Activated T-cell treated with anti-CD3 and anti-CD28 coated beads, Interleukin-2, amount 50 U/mL, for 72 hours (primary cell): Measurements from ENCODE around the gene LDHD. TPM values are rescaled to one million over a fixed set of nuclear protein-coding genes. Genes with fewer than 3 reads are reported as not detected.
A peak's percentile ranks its signal among the peaks of the same experiment; 100 is the strongest.

ENCODE experiments used
- ATAC-seq, 2 donors: fragments of 150-1000 bp; cut with Tn5 transposase; replicated peaks in 1 of 2; 2 replicates each; pipeline ENCODE4 v1.10.0; 2021; ENCODE audit warnings: moderate library complexity in 2 of 2, mild to moderate bottlenecking in 1 of 2
- DNase-seq, 2 donors: peaks; one replicate each; pipeline ENCODE4 v3.0.0; 2021 to 2022; ENCODE audit warnings: mixed read lengths in 1 of 2
- H3K27ac Mint-ChIP-seq: one replicate; pipeline ENCODE4 v1.8.0; 2022; ENCODE audit warnings: mild to moderate bottlenecking, moderate library complexity, mixed read lengths
- H3K27me3 Mint-ChIP-seq: one replicate; pipeline ENCODE4 v1.8.0; 2022; ENCODE audit warnings: low read depth, mixed read lengths
- H3K36me3 Mint-ChIP-seq, 2 donors: one replicate each; pipeline ENCODE4 v1.8.0; 2022; ENCODE audit warnings: mixed read lengths in 2 of 2, mild to moderate bottlenecking in 1 of 2; ENCODE audit not compliant: insufficient read depth in 2 of 2
- H3K4me1 Mint-ChIP-seq: one replicate; pipeline ENCODE4 v1.8.0; 2022; ENCODE audit warnings: low read depth, mixed read lengths
- H3K4me3 Mint-ChIP-seq, 2 donors: one replicate each; pipeline ENCODE4 v1.8.0; 2022; ENCODE audit warnings: mild to moderate bottlenecking in 2 of 2, mixed read lengths in 2 of 2, moderate library complexity in 2 of 2
- H3K9me3 Mint-ChIP-seq, 2 donors: one replicate each; pipeline ENCODE4 v1.8.0; 2022; ENCODE audit warnings: mixed read lengths in 2 of 2
- total RNA-seq, 2 donors: library from RNA; stranded (reverse); gene quantifications; one replicate each; pipeline ENCODE4 v1.2.3, GENCODE V29; 2022

LDHD gene
- total RNA-seq, 2 donors from 2014 or later, result 0.35 to 0.43 TPM

- H3K27me3 Mint-ChIP-seq, result peaks cover 10% of the 10 kb centered on the region
- no peaks in the 10 kb centered on the region for H3K9me3 Mint-ChIP-seq
- H3K4me1 Mint-ChIP-seq, result peaks cover 53% of the 10 kb centered on the region
- ATAC-seq, result no peak
- H3K27ac Mint-ChIP-seq, result peak overlapping the region; percentile 81
- peaks cover 1 to 3% of the 10 kb centered on the region in 2 donors for H3K36me3 Mint-ChIP-seq
- no peak for DNase-seq
- peak overlapping the region; percentile 80 to 82 for H3K4me3 Mint-ChIP-seq
Observed at GRCh38 chr16:75111961-75112733, 4.4 kb downstream of the LDHD start.

GRCh38 chr16:75111514-75111940 lies 5.1 kb downstream of the LDHD start:
- Mint-ChIP-seq H3K27me3 (peaks cover 10% of the 10 kb centered on the region), H3K36me3 (peaks cover 1 to 3% of the 10 kb centered on the region in 2 donors), H3K4me1 (peaks cover 56% of the 10 kb centered on the region), H3K27ac (peak overlapping the region; percentile 81), H3K9me3 (no peaks in the 10 kb centered on the region), H3K4me3 (peak overlapping the region; percentile 80 to 82)
- peak; percentile 3 to 13 for ATAC-seq
- DNase-seq, result no peak

- Mint-ChIP-seq H3K27ac (peak overlapping the region; percentile 81), H3K36me3 (peaks cover 1 to 5% of the 10 kb centered on the region in 2 donors), H3K27me3 (peaks cover 10% of the 10 kb centered on the region), H3K4me1 (peaks cover 62% of the 10 kb centered on the region), H3K9me3 (no peaks in the 10 kb centered on the region), H3K4me3 (peak overlapping the region; percentile 80 to 82)
- DNase-seq, result peak; percentile 87 to 90
- peak; percentile 69 to 72 for ATAC-seq
Observed at GRCh38 chr16:75110637-75111513, 5.7 kb downstream of the LDHD start.

DNA sequence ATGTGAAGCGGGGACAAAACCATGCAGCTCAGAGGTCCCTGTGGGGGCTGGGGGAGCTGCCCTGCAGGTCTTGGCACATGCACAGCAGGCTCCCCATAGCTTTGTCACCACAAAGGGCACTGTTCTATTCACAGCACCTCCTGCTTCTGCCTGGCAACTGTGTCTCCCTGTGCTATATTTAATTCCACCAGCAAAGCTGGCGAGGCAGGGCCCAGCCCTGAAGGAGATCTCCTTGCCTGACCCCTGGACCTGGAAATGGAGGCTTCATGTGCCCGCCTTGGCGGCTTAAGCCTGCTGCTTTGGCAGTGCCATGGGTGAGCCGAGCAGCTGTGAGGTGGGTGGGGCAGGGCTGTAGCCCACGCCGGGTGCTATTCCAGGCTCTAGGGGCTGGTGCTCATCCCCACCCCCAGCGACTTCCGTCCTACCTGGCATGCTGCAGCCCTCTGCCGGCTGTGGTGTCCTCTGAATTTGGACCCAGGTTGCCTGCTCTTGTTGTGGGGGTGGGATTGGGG lies 6.8 kb downstream of the LDHD start:
- H3K4me3 Mint-ChIP-seq, result peak overlapping the region; percentile 80 to 82
- peak overlapping the region; percentile 31 for H3K27ac Mint-ChIP-seq
- ATAC-seq, result no peak
- peak in 1 of 2 donors; percentile 35 for DNase-seq
- H3K9me3 Mint-ChIP-seq, result no peaks in the 10 kb centered on the region
- peaks cover 73% of the 10 kb centered on the region for H3K4me1 Mint-ChIP-seq
- peaks cover 1 to 6% of the 10 kb centered on the region in 2 donors for H3K36me3 Mint-ChIP-seq
- peaks cover 10% of the 10 kb centered on the region for H3K27me3 Mint-ChIP-seq

GRCh38 chr16:75108792-75109731 lies 7.5 kb downstream of the LDHD start:
- Mint-ChIP-seq H3K9me3 (no peaks in the 10 kb centered on the region), H3K36me3 (peaks cover 5 to 12% of the 10 kb centered on the region in 2 donors), H3K27ac (peak overlapping the region; percentile 31), H3K27me3 (peaks cover 10% of the 10 kb centered on the region), H3K4me1 (peaks cover 73% of the 10 kb centered on the region), H3K4me3 (peak overlapping the region; percentile 80 to 82)
- DNase-seq, result peak; percentile 85 to 86
- peak; percentile 76 to 77 for ATAC-seq

GRCh38 chr16:75107505-75107904 lies 9.1 kb downstream of the LDHD start:
- peaks cover 6 to 13% of the 10 kb centered on the region in 2 donors for H3K36me3 Mint-ChIP-seq
- peak overlapping the region; percentile 57 to 96 for H3K4me3 Mint-ChIP-seq
- H3K9me3 Mint-ChIP-seq, result no peaks in the 10 kb centered on the region
- DNase-seq, result no peak
- ATAC-seq, result no peak
- peaks cover 2% of the 10 kb centered on the region for H3K27me3 Mint-ChIP-seq
- peaks cover 71% of the 10 kb centered on the region for H3K4me1 Mint-ChIP-seq
- H3K27ac Mint-ChIP-seq, result peak overlapping the region; percentile 27

- no peak for ATAC-seq
- Mint-ChIP-seq H3K36me3 (peaks cover 6 to 13% of the 10 kb centered on the region in 2 donors), H3K4me1 (peaks cover 68% of the 10 kb centered on the region)
Observed at GRCh38 chr16:75106351-75107274, 10.0 kb downstream of the LDHD start.

DNA sequence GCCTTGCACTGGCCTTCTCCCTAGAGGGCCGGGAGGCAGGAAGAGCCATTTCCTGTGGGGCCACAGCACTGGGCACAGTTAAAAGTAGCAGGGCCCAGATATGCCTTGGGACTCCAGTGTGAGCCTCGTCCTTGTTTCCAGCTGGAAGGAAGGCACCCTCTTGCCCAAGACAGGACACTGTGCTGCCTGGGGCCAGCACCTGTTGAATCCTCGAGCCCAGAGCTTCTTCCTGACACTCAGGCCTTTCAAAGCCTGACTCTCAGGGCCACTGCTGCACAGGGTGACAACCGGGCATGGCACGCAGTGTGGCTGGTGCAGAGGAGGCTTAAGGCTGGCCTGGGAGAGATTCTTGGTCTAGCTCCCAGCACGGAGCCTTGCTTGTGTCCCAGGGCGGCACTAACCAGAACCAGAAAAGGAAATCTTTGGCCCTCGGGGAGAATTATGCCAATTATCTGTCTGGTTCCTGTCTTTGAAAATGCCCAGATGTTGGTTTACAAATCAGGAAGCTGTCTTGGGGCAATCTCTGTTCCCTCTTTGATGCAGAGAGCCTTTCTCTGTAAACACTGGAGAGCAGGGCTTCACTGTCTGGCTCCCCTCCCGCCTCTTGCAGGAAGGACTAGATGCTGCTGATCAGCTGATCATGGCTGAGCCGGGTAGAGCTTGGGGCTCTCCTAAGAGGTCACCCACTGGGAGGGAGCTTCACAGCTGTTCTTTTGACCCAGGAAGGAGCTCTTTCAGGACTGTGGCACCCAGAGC lies 11.1 kb downstream of the LDHD start:
- Mint-ChIP-seq H3K9me3 (no peaks in the 10 kb centered on the region), H3K4me3 (peak overlapping the region; percentile 9 to 43), H3K27ac (peak overlapping the region; percentile 44), H3K4me1 (peaks cover 65% of the 10 kb centered on the region), H3K36me3 (peaks cover 6 to 13% of the 10 kb centered on the region in 2 donors), H3K27me3 (no peaks in the 10 kb centered on the region)
- ATAC-seq, result no peak
- no peak for DNase-seq

More at GRCh38 chr16:75106351-75107274, 10.0 kb downstream of the LDHD start:
- no peak for DNase-seq
- no peaks in the 10 kb centered on the region for H3K27me3 Mint-ChIP-seq
- no peaks in the 10 kb centered on the region for H3K9me3 Mint-ChIP-seq
- peak overlapping the region; percentile 62 for H3K27ac Mint-ChIP-seq
- H3K4me3 Mint-ChIP-seq, result peak overlapping the region; percentile 57 to 96

- ATAC-seq (no peak), DNase-seq (no peak)
- Mint-ChIP-seq H3K27ac (no peak overlapping the region), H3K4me3 (no peak overlapping the region), H3K36me3 (peaks cover 6 to 13% of the 10 kb centered on the region in 2 donors), H3K27me3 (no peaks in the 10 kb centered on the region), H3K9me3 (no peaks in the 10 kb centered on the region), H3K4me1 (peaks cover 65% of the 10 kb centered on the region)
Observed at GRCh38 chr16:75104836-75105235, 11.7 kb downstream of the LDHD start.

DNA sequence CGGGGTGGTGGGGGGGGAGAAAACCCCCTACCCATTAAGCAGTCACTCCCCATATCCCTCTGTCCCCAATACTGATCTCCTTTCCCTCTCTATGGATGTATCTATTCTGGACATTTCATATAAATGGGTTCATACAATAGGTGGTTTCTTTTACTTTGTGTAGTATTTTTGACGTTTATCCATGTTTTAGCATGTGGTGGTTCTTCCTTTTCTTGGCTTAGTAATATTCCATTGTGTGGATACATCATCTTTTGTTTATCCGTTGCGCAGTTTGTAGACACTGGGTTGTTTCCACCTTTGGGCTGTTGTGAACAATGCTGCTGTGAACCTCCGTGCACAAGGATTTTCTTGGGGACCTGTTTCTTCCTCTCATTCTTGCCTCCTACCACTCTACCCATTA lies 12.6 kb downstream of the LDHD start:
- Mint-ChIP-seq H3K4me1 (peaks cover 65% of the 10 kb centered on the region), H3K36me3 (peaks cover 6 to 13% of the 10 kb centered on the region in 2 donors), H3K27me3 (no peaks in the 10 kb centered on the region), H3K27ac (no peak overlapping the region), H3K9me3 (no peaks in the 10 kb centered on the region), H3K4me3 (no peak overlapping the region)
- ATAC-seq (no peak), DNase-seq (no peak)

DNA sequence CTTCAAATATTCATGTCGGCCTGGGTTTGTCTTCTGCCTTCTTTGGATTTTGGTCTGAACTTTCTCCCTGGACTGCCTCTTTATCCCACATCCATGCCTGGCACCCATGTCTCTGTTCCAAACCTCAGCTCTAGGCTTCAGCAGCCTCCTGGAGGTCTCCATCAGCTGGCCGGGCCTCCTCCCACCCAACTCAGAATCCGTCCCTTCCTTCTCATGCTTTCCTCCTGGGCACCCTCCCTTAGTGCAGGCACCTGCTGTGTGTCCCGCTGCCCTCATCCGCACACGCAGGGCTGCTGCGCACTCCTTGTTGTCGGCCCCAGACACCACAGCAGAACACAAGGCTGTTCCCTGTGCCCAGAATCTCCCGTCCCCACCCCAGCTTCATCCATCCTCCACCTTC lies 14.0 kb downstream of the LDHD start:
- Mint-ChIP-seq H3K27me3 (no peaks in the 10 kb centered on the region), H3K27ac (no peak overlapping the region), H3K4me3 (no peak overlapping the region), H3K4me1 (peaks cover 65% of the 10 kb centered on the region), H3K36me3 (peaks cover 5 to 11% of the 10 kb centered on the region in 2 donors), H3K9me3 (no peaks in the 10 kb centered on the region)
- ATAC-seq (no peak), DNase-seq (no peak)
